Right kidney (tissue), 1 donor: ENCODE measurements around the gene LYZ.

ENCODE experiments used
- DNase-seq: peaks from one replicate; pipeline ENCODE4 v3.0.0-alpha.2; 2016

Gene LYZ

DNA sequence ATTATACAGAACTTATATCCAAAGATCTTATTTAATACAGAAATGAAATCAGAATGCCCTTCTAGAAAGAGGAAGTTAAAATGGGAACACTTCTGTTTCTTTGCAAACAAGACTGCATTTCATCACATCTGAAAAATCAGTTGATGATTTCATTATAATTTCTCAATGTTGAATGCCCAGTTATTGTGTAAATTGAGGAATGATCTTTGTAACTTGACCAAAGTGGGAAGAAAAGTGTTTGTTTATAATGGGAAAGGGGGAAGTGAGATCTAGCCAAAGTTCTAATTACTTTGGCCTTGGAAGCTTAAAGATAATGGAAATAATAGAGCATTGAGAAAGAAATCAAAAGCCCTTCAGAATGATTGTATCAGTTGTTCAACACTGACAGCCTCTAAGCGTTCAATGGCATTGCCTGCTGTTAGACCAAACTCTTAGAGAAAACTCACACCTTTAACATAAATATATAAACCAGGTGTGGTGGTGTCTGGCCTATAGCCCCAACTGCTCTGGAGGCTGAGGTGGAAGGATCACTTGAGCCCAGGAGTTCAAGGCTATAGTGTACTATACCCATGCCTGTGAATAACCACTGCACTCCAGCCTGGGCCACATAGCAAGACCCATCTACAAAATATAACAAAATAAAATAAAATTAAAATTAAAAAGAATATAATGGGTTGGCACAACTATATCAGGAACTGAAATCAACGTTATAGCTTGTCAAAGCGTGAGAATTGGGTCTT is 9.9 kb upstream of the LYZ start:
- DNase-seq = no peak

DNA sequence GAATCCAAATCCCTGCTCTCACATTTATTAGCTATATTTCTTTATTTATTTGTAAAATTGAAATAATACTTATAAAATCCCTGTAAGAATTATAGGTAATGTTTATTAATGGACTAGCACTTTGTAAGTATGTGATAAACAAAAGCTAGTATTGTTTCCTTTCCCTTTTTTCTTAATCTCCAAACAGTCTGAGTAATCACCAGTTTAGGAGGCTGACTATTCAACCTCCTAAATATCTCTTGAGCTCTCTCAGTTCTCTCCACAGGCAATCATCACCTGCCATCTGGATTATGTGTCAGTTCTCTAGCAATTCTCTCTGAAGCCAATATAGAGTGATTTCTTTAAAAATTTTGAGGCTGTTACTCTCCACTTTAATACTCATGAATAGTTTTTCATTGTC is 9.2 kb upstream of the LYZ start:
- no peak for DNase-seq

DNA sequence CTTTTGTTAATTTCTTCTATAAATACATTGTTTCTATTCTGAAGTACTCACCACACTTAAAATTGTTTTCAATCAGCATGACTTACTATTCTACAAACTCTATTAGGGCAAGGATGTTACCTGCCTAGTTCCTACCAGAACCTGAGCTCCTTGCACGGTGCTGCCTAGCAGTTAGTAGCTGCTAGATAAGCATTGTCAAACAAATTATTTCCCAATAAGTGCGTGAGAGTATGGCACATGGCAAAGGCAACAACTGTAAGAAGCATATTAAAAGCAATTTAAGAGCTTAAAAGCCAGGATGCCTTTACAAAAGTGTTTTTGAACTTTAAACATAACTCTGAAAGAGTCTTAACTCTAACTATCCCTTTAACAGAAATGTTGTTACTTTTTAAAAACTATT is 8.2 kb upstream of the LYZ start:
- no peak for DNase-seq

DNA sequence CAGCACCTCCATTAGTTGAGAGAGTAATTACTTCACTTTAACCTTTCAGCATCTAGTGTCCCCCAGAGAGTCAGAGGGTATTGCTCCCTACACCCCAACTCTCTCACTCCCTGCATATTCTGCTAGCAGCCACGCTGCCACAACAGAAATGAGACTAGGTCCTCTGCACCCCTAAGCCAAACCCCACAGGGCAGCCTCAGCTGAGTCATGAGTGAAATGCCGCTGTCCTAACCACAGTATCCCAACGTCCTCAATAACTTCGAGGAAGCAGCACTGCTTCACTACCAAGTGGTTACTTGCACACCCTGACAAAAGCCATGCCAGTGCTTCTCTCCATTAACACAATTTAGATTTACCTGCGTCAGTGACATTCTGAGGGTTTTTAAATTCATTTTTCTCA is 6.9 kb upstream of the LYZ start:
- DNase-seq = no peak

DNA sequence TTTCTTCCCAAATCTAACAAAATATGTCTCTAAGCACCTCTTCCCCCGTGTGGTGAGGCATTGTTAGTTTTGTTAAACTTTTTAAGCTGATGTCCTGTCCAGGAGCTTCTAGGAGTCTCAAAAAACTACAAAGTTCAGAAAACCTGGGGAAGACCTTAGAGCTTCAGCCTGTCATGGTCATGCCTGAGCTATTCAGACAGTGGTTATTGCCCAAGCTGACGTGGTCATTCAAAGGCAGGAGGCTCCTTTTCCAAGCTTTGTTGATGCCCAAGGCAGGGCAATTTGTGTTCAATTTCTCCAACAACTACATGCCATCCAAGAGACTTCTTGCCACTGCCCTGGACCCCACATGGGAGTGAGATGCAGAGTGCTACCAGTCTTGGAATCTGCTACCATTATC is 5.8 kb upstream of the LYZ start:
- no peak for DNase-seq

DNA sequence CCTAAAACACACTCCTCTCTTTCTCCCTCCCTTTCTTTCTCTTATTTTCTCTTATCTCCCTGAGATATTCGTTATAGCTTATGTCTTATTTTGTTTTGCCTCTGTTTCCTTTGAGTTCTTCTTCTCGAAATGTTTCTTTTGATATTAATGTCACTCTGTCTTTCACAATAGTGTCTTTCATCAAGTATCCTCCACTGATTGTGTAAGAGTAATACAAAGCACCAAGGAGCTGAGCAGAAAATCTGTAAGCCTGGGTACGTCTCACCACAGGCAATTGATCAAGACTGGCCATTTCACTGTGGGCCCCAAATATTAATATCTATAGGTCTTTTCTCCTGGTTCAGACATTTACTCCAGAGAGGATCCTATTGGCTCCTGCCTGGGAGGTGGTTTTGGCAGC is 4.8 kb upstream of the LYZ start:
- no peak for DNase-seq

DNA sequence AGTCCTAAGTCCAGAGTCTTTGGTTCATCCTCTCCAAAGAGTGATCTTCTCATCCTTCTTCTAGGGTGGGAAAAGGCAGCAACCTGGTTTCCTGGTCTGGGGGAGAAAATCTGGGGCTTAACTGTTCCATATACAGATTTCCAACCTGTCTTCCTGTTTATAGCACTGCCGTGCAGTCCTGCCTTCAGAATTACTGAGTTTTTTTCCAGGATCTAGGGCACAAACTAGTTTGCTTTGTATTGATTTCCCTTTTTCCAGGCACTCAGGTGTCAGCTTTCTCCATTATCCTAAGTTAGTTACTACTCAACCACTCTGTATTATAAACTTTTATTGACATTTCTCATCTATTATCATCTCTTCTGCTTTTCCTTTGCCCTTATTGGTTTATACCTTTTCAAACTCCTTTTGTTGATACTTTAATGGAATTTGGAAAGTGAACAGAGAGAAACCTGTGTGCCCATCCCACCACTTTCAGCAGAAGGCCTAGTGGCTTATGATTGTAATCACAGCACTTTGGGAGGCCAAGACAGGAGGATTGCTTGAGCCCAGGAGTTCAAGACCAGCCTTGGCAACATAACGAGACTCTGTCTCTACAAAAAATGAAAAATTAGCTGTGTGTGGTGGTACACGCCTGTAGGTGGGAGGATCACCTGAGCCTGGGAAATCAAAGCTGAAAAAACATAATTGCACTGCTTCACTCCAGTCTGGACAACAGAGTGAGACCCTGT is 4.1 kb upstream of the LYZ start:
- no peak for DNase-seq

DNA sequence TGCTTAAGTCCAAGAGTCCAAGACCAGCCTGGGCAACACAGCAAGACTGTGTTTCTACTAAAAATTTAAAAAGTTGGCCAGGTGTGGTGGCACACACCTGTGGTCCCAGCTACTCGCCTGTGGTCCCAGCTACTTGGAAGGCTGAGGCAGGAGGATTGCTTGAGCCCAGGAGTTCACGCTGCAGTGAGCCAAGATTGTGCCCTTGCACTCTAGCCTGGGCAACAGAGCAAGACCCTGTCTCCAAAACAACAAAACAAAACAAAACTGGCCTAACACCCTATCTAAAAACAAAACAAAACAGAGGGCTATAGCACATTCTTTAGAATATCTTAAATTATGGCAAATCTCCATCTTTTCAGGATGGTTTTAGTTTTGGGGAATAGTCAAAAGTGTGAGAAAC is 3.1 kb upstream of the LYZ start:
- no peak for DNase-seq

DNA sequence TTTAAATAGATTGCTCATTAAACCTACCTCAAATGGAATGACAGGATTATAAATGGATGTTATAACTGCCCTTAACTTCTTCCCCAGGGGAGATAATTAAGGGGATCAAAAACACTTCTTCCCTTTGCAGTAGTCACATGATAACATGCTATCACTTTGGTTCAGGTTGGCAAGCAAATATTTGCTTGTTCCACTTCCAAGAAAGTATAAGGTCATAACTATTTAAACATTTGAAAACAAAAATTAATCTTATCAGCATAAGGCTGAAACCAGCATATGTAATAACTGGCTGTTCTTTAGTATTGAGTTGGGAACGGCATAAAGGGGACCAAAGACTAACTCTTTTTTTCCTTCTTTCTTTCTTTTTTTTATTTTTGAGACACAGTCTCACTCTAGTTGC is 2.4 kb upstream of the LYZ start:
- DNase-seq = no peak

DNA sequence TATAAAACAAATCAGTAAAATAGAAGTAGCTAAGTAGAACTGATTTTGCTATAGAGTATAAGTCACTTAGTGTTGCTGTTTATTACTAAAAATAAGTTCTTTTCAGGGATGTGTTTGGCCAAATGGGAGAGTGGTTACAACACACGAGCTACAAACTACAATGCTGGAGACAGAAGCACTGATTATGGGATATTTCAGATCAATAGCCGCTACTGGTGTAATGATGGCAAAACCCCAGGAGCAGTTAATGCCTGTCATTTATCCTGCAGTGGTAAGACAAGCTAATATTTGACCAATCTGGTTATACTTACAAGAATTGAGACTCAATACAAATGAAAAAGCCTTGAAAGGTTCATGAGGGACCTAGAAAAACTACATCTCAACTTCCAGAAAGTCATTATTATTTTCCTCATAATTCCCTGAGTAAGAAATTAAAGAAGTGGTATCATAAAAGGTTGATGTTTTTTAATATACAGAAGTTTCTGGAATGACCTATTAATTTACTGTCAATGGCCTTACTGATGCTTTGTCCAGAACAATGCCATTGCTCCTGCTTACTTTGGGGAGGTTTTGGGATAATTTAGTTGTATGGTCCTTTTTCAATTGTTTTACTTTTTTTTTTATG is 1.9 kb downstream of the LYZ start:
- DNase-seq = no peak

DNA sequence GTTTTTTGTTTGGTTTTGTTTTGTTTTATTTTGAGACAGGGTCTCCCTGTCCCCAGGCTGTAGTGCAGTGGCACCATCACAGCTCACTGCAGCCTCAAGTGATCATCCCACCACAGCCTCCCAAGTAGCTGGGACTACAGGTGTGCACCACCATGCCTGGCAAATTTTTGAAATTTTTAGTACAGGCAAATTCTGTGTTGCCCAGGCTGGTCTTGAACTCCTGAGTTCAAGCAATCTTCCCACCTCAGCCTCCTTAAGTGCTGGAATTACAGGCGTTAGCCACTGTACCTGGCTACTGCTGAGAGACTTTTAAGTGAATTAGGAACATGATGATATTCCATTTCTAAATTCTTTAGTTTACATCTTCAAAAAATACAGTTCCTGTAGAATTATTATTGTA is 2.6 kb downstream of the LYZ start:
- no peak for DNase-seq

DNA sequence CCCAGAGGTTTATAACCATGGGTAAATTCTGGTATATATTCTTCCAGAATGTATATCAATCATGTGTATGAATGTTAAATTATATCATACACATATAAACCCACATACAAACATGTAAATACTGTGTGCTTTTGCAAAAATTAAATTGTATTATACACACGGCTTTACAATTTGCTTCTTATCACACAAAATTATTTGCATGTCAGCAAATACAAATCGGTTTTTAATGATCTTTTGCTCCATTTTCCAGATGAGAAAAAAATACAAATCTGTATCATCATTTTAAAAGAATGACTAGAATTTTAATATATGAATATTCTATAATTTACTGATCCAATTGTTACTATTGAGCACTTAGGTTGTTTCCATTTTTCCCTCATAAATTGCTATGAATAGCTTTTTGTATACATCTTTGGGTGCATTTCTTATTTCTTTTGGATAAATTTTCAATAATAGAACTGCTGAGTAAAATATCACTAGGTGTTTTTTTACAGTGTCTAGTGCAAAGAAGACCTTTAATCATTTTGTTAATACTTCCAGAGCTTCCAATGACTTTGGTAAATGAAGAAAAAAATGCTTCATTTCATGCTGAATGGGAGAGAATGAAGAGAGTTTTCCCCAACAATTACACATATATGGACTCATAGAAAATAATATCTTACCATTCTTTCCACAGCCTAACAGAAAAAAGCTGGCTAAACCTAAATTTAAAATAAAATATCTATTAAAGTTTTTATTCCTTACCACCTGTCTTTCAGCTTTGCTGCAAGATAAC is 3.5 kb downstream of the LYZ start:
- no peak for DNase-seq

DNA sequence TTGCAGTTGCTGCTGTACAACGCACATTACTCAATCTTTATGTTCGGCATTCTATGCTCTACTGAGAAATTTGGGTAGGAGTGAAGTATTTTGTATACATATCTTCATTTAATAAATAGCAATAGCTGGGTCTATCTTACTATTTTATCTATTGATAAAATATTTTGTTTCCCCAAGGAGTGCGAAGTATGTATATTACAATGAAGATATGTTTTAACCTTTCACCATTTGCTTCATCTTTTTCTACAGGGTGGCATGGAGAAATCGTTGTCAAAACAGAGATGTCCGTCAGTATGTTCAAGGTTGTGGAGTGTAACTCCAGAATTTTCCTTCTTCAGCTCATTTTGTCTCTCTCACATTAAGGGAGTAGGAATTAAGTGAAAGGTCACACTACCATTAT is 4.7 kb downstream of the LYZ start:
- no peak for DNase-seq

DNA sequence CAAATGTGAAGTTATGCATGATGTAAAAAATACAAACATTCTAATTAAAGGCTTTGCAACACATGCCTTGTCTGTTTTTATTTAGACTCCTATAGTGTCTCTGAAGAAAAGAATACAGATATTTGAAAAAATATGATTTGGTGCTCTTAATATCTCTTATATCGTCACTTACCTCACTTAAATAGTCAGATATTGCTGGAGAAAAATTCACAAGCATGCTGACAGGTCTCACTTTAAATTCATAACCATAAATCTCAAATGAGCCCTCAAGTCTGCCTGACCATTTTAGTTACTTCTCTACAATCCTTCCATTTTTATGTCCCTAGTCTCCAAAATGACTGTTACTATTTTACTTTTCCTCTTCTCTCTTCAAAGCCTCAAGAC is 6.0 kb downstream of the LYZ start:
- DNase-seq = no peak

DNA sequence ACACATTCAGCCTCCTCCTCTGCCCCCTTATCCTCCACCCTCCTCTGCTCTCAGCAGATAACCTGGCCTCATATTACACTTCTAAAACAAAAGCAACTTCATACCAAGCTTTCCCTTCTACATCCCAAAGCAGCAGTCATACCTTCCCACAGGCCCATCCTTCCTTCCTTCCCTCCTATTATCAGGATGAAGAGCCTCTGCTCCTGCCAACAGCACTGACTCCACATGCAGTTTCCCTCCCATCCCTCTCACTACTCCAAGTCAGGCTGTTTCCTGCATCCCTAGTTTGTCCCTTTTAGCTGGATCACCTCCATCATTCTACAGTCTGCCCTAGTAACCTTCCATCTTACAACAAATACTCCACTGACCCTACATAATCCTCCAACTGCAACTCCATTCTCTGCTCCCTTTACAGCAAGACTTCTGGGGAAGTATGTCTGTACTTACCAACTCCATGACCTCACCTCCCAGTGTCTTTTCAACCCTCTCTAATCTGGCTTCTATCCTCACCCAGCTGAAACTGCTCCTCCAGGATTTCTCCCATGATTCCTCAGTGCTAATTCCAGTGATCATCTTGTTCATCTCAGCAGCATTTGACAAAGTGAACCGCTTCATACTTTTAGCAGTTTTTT is 6.5 kb downstream of the LYZ start:
- no peak for DNase-seq

DNA sequence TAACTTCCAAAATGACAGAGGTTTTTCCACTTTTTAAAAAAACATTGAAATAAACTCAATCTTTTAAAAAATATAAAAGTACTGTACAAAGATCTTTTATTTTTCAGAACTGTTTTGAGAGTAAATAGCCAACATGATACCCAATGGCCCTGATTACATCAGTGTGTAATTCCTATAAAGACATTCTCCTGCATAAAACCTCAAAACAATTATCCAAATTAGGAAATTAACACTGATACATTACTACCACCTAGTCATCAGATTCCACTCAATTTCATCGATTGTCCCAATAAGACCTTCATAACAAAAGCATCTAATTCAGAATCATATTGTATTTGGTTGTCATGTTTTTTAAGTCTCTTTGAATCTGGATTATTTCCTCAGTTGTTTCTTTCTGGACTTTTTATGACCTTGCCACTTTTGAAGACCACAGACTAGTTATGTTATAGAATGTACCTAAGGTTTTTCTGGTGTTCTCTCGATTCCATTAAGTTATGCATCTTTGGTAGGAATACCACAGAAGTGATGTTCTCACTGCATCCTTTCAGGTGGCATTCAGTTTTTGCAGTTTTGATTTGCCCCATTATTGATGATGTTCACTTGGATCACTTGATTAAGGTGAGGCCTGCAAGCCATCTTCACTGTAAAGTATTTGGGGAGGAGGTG is 7.3 kb downstream of the LYZ start:
- DNase-seq = no peak

DNA sequence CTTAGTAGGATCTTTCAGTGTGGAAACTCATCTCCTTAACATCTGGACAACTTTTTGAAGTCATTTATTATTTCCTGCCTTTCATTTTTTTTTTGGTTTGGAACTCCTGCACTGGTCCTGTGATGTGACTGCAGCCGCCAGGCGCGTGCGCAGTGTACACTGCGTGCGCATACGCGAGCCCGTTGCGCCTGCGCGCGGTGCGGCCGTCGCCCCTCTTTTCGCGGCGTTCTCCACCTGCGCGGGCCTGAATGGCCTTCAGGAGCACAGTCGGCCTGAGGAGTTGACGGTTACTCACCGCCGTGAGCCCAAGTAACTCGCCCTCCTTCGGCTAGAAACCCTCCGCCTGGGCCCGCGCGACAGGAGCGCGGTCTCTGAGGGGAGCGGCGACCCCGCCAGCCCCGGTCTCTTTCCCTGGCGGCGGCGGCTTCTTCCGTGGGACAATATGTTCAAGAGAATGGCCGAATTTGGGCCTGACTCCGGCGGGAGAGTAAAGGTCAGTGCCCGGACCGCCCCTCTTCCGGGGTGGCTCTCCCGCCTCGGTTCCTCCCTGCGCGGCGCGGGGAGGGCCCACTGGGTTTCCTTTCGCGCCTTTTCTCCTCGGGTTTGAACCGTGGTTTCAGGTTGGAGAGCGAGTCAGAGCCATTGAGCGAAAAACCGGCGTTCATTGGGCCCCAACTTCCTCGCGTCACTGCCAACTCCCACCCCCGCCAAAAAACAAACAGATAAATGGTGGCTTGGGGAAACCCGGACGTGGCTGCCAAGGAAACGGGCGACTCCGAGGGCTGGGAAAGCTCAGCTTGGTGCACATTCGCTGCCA is 11.6 kb downstream of the LYZ start, which contains the start of gene YEATS4:
TSS of gene YEATS4 (plus strand) at position 213 of the 817 bp plus-strand sequence. CDS start at position 443, 230 bp downstream.
- peak; percentile 98 for DNase-seq

DNA sequence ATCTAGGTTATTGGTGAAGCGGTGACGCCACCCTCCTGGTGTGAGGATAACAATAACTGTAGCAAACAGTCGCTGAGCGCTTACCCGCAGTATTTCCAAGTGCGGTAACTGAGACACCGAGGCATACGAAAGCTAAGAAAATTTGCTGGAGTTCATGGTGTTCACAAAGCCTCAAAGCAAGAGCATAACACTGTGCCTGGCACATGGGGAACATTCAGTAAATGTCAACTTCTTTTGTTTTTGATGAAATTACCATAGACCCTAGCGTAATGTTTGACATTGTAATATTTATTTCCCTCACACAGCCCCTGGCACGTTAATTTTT is 12.1 kb downstream of the LYZ start:
- DNase-seq = no peak

DNA sequence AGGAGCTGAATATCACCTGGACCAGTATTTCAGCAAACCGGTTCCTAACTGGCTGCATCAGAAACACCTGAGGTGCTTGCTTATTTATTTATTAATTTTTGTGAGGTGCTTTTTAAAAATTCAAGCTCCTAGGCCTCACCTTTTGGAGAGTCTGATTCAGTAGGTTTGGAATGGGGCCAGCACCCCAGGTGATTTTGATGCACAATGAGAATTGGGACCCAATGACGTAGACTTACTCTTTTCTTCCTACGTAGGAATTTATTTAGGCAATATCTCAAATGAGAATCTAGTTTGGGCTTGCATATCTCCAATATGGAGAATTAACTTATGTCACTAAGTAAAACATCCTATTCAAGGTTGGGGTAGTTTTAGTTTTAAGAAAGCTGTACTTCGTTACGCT is 18.6 kb downstream of the LYZ start:
- no peak for DNase-seq

DNA sequence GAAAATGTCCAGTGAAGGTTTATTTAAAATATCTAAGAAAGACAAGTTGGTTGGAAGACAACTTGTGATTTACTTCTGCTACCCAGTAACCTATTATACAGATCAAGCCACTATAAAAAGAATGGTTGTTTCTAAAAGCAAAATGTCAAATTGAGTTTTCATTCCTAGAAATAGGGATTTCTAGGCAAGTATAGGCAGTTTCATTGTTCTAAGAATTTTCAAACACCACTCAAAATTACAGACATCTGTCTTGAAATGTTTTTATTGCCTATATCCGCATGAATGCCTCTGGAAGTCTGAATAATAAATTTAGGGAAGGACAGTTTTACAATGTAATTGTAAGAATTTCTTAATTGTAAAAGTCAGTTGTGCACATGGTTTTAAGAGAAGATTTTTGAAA is 20.0 kb downstream of the LYZ start:
- DNase-seq = no peak

DNA sequence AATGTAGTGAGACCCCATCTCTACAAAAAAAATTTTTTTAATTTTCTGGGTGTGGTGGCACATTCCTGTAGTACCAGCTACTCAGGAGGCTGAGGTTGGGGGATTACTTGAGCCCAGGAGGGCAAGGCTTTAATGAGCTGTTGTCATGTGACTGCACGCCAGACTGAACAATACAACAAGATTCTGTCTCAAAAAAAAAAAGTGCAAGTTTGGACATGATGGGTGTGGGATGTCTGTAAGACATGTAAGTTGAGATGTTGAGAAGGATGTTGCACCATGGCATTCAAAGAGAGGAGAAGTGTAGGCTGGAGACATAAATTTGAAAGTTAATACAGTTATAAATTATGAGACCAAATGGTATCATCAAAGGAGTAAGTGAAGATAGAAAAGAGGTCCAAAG is 34.9 kb downstream of the LYZ start:
- no peak for DNase-seq
